GM10248 (cell line): Measurements from ENCODE around the gene FNDC3B.

ENCODE experiments used
- CTCF ChIA-PET: fragments of 300-600 bp; sonication (Branson Sonifier 250); formaldehyde crosslinking; extraction: SDS; loops from one replicate; lab custom pipeline; 2021; ENCODE audit warnings: antibody characterized with exemption; lab: Yijun Ruan, JAX
- POLR2A ChIA-PET: fragments of 350-650 bp; sonication (Branson Sonifier 250); formaldehyde crosslinking; extraction: SDS; loops from one replicate; lab custom pipeline; 2020; ENCODE audit warnings: antibody characterized with exemption; lab: Yijun Ruan, JAX
- DNase-seq: peaks from one replicate; pipeline ENCODE4 v3.0.0; 2012; ENCODE audit errors: extremely low spot score
- CTCF ChIP-seq: IDR thresholded peaks from 2 replicates; pipeline ENCODE4 v1.5.1; 2012; ENCODE audit warnings: mild to moderate bottlenecking, low read depth; ENCODE audit errors: extremely low read depth, missing control alignments, control extremely low read depth

Gene FNDC3B

DNA sequence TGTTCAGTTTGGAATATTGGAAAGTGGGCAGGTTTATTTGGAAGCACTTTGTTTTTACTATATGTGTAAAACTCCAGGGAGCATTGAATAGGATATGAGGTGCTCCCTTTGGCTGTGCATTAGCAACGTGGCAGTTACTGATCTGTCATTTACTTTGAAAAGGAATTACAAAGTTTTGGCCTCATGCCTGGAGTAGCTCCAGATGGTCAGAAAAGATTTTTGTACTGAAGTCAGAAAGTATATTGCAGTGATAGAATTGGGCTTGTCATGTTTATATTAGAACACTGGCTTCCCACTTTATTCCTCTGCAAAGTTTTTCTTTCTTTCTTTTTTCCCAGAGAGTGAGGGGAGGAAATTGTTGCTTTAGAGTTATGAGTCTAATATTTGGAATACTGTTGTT, 26.1 kb downstream of the FNDC3B start:
- DNase-seq: no peak
- ChIA-PET POLR2A (no interaction called here), CTCF (interaction anchor here (1.8 kb wide), 1 partner anchor 22 kb away, joined by 6 read pairs; no protein-coding TSS in a partner anchor)
- no peak for TF ChIP-seq CTCF

DNA sequence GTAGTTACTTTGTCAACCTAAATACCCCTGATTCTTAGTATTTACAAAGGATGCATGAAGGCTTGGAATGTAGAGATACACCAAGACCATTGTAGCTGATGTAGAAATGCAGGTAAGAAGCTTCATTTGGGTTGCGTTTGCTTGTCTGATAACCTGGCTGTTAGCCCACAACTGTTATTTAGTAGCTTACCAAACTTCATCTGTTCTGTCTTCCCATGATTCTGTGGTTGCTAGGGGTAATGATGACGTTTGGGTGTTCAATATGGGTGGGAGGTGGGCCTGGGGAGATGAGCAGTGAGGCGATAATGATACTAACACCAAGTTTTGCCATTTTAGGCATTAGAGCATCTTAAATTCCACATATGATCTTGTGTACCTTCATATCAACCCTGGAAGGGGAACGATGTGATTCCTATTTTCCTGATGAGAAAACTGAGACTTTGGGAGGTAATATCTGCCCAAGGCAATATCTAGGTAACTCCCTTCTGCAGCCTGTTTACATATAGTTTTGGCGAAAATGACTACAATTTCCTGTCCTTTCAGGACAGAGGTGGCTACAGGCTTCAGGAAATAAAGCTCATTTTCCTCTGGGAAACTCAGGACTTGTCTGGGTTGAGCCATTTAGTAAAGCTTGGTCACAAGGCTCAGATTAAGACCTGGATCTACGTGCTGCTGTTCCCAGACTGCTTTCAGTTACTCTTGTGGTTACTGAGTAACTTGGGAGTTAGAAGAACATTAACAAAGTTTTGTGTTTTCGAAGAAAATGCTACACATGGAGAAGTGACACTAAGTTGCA, 26.8 kb downstream of the FNDC3B start:
- DNase-seq: no peak

GRCh38 chr3:172066880-172067796, 27.8 kb downstream of the FNDC3B start:
- TF ChIP-seq CTCF: no peak
- POLR2A ChIA-PET: no interaction called here
- DNase-seq: no peak
- CTCF ChIA-PET: interaction anchor here (0.9 to 1.8 kb wide), 5 partner anchors 16 to 265 kb away, joined by 3 to 6 read pairs (median 3); no protein-coding TSS in a partner anchor

More for the DNA sequence above, 26.8 kb downstream of the FNDC3B start:
- ChIA-PET CTCF (interaction anchor here (0.9 to 1.8 kb wide), 5 partner anchors 17 to 266 kb away, joined by 3 to 6 read pairs (median 3); no protein-coding TSS in a partner anchor), POLR2A (no interaction called here)
- TF ChIP-seq CTCF: no peak

GRCh38 chr3:172067837-172068440, 28.6 kb downstream of the FNDC3B start:
- TF ChIP-seq CTCF: no peak
- DNase-seq: no peak
- ChIA-PET POLR2A (no interaction called here), CTCF (no interaction called here)

GRCh38 chr3:172068977-172069376, 29.6 kb downstream of the FNDC3B start:
- TF ChIP-seq CTCF: no peak
- no peak for DNase-seq
- ChIA-PET POLR2A (no interaction called here), CTCF (interaction anchor here (0.8 to 1.5 kb wide), 4 partner anchors 10 to 84 kb away, joined by 3 to 4 read pairs (median 3); no protein-coding TSS in a partner anchor)

DNA sequence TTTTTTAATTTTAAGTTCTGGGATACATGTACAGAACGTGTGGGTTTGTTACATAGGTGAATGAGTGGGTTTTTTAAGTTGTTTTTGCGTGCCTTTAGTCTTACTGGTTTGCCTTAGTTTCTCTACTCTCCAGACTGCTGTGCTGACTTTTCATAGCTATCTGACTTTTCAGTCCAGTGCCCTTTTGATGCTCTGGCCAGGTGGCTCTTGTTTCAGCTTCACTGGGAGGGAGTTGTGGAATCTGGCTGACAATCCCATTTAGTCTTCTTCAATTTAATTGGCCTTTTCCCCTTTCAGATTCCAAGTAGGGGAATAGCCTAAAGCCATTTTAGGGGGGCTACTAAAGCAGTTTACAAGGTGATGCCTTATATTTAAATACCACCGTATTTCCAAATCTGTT, 30.1 kb downstream of the FNDC3B start:
- ChIA-PET POLR2A (no interaction called here), CTCF (interaction anchor here (0.8 to 1.5 kb wide), 4 partner anchors 10 to 84 kb away, joined by 3 to 4 read pairs (median 3); no protein-coding TSS in a partner anchor)
- no peak for DNase-seq

More for the DNA sequence above, 30.1 kb downstream of the FNDC3B start:
- TF ChIP-seq CTCF: no peak
